DMS153 treated with DMSO at 0.1 percent for 48 hours (cell line): ENCODE results near the gene APBB2.
"Not testable (repeated sequence)": the region's sequence is repeated elsewhere in the genome, so short reads cannot be mapped to it uniquely, and the experiment has no call there.

Source experiments
- DNase-seq: peaks from one replicate; lab custom pipeline; 2025; ENCODE audit not compliant: unreplicated experiment; lab: John Stamatoyannopoulos, UW

APBB2 gene

GRCh38 chr4:40840255-40840984, 373.9 kb downstream of the APBB2 start:
- DNase-seq: no peak

GRCh38 chr4:40838742-40839141, 375.6 kb downstream of the APBB2 start:
- DNase-seq: no peak

- DNase-seq: no peak
Observed at GRCh38 chr4:40837094-40837870, 377.1 kb downstream of the APBB2 start.

- DNase-seq: no peak
Observed at GRCh38 chr4:40833212-40833611, 381.1 kb downstream of the APBB2 start.

GRCh38 chr4:40832175-40832574, 382.2 kb downstream of the APBB2 start:
- DNase-seq: no peak

GRCh38 chr4:40831146-40831907, 383.0 kb downstream of the APBB2 start:
- DNase-seq: no peak

- no peak for DNase-seq
Observed at GRCh38 chr4:40829586-40829985, 384.8 kb downstream of the APBB2 start.

GRCh38 chr4:40828661-40829060, 385.7 kb downstream of the APBB2 start:
- DNase-seq: no peak

- DNase-seq: no peak
Observed at GRCh38 chr4:40827758-40828157, 386.6 kb downstream of the APBB2 start.

- DNase-seq: no peak
Observed at GRCh38 chr4:40826821-40827220, 387.5 kb downstream of the APBB2 start.

- DNase-seq: no peak
Observed at GRCh38 chr4:40825014-40825838, 389.1 kb downstream of the APBB2 start.

- no peak for DNase-seq
Observed at GRCh38 chr4:40822420-40823166, 391.7 kb downstream of the APBB2 start.

- no peak for DNase-seq
Observed at GRCh38 chr4:40820101-40820500, 394.2 kb downstream of the APBB2 start.

- DNase-seq: not testable (repeated sequence)
Observed at GRCh38 chr4:40817157-40817556, 397.2 kb downstream of the APBB2 start.

GRCh38 chr4:40812856-40813255, 401.5 kb downstream of the APBB2 start:
- no peak for DNase-seq

- no peak for DNase-seq
Observed at GRCh38 chr4:40812386-40812785, 402.0 kb downstream of the APBB2 start.

GRCh38 chr4:40811956-40812355, 402.4 kb downstream of the APBB2 start:
- DNase-seq: no peak

- DNase-seq: no peak
Observed at GRCh38 chr4:40808926-40809457, 405.4 kb downstream of the APBB2 start.

GRCh38 chr4:40804598-40804997, 409.7 kb downstream of the APBB2 start:
- no peak for DNase-seq

- no peak for DNase-seq
Observed at GRCh38 chr4:40800064-40800463, 414.3 kb downstream of the APBB2 start.
